K562 (cell line): ENCODE results near the gene VDR. TPM values are rescaled to one million over a fixed set of nuclear protein-coding genes. Genes with fewer than 3 reads are reported as not detected.

ENCODE experiments used
- ADNP ChIP-seq: fragments of 200-800 bp; sonication (Bioruptor generic); IDR thresholded peaks from 2 replicates; pipeline ENCODE4 v1.6.1; 2016; ENCODE audit warnings: missing genetic modification characterization, missing compliant biosample characterization
- CCNT2 ChIP-seq: IDR thresholded peaks from 2 replicates; pipeline ENCODE4 v1.6.1; 2011; ENCODE audit warnings: borderline replicate concordance, low read depth, mild to moderate bottlenecking, moderate library complexity, mixed read lengths, low read length; ENCODE audit not compliant: insufficient read length; ENCODE audit errors: extremely low read depth
- EZH2 ChIP-seq: IDR thresholded peaks from 2 replicates; pipeline ENCODE4 v1.6.1; 2012; ENCODE audit warnings: low read depth, mild to moderate bottlenecking, inconsistent platforms, low read length, borderline replicate concordance
- MAFF ChIP-seq: IDR thresholded peaks from 2 replicates; pipeline ENCODE4 v1.6.1; 2012; ENCODE audit warnings: low read length, improper control_type of control experiment
- MTA2 ChIP-seq: fragments of 450-650 bp; IDR thresholded peaks from 2 replicates; pipeline ENCODE4 v1.6.1; 2016; ENCODE audit warnings: low read depth
- SIN3A ChIP-seq, 2 experiments: fragments of 150-350 bp in 1 of 2; IDR thresholded peaks; 2 replicates each; pipeline ENCODE4 v1.6.1; 2011 to 2016; ENCODE audit warnings: borderline replicate concordance in 2 of 2, low read depth in 2 of 2, low read length in 2 of 2, mild to moderate bottlenecking in 2 of 2, moderate library complexity in 2 of 2; ENCODE audit not compliant: control insufficient read depth in 1 of 2
- TSC22D4 ChIP-seq: fragments of 450-650 bp; IDR thresholded peaks from 2 replicates; pipeline ENCODE4 v1.6.1; 2016; ENCODE audit warnings: missing genetic modification characterization, missing biosample characterization, control low read depth
- XRCC5 ChIP-seq: fragments of 200-400 bp; formaldehyde crosslinking; IDR thresholded peaks from 2 replicates; pipeline ENCODE4 v1.6.1; 2017; ENCODE audit warnings: low read depth, mild to moderate bottlenecking, low read length
- ZFX ChIP-seq: sonication (generic); formaldehyde crosslinking; IDR thresholded peaks from 2 replicates; pipeline ENCODE4 v1.8.0; 2022; ENCODE audit warnings: mild to moderate bottlenecking, missing genetic modification reagents, moderate library complexity
- ZNF324 ChIP-seq: fragments of 250-450 bp; sonication (Bioruptor Pico); IDR thresholded peaks from 2 replicates; pipeline ENCODE4 v1.4.0; 2020; ENCODE audit warnings: mild to moderate bottlenecking
- polyA plus RNA-seq, 8 experiments: library from polyadenylated mRNA; depleted of rRNA in 4 of 8; stranded (reverse) in 5 of 8; unstranded in 3 of 8; fragments of >200 nt; fragmentation: Nextera tagmentation in 2 of 8; fragmentation: Illumina TruSeq in 1 of 8; extraction: Ambion mirVana in 2 of 8; extraction: Trizol in 1 of 8; gene quantifications; 2 replicates each; pipeline versions ENCODE4 v1.2.1 to v1.2.3, GENCODE V29; 2011 to 2014; ENCODE audit warnings: inconsistent platforms in 1 of 8, missing spikeins in 1 of 8
- total RNA-seq, 7 experiments: library from RNA; depleted of rRNA in 6 of 7; stranded (reverse); fragments of >200 nt in 6 of 7; fragmentation: Illumina TruSeq in 2 of 7; extraction: Trizol in 2 of 7; gene quantifications; 2 replicates each; pipeline versions ENCODE4 v1.2.1 to v1.2.3, GENCODE V29; 2011 to 2021; ENCODE audit warnings: low replicate concordance in 1 of 7
- TF ChIP-seq, protein P1 (sequence below): sonication (generic); formaldehyde crosslinking; IDR thresholded peaks from 2 replicates; pipeline ENCODE4 v1.8.0; 2022; ENCODE audit warnings: mild to moderate bottlenecking, missing genetic modification reagents
- TF ChIP-seq, protein P2 (sequence below): sonication (generic); formaldehyde crosslinking; IDR thresholded peaks from 2 replicates; pipeline ENCODE4 v1.8.0; 2022; ENCODE audit warnings: mild to moderate bottlenecking, missing genetic modification reagents
- TF ChIP-seq, protein P3 (sequence below): fragments of 450-650 bp; IDR thresholded peaks from 2 replicates; pipeline ENCODE4 v1.6.1; 2016; ENCODE audit warnings: antibody characterized with exemption
- TF ChIP-seq, protein P4 (sequence below): fragments of 250-450 bp; sonication (Bioruptor Pico); IDR thresholded peaks from 2 replicates; pipeline ENCODE4 v1.5.0; 2020; ENCODE audit warnings: mild to moderate bottlenecking
- TF ChIP-seq, protein P5 (sequence below), 3 experiments: fragments of 200-800 bp in 1 of 3; sonication (Bioruptor generic) in 1 of 3; sonication (generic) in 1 of 3; formaldehyde crosslinking in 1 of 3; IDR thresholded peaks; 2 replicates each; pipeline versions ENCODE4 v1.6.1 to v1.8.0; 2016 to 2022; ENCODE audit warnings: mild to moderate bottlenecking in 2 of 3, missing compliant biosample characterization in 2 of 3, missing genetic modification characterization in 2 of 3, missing genetic modification reagents in 1 of 3

Gene VDR
- total and polyA plus RNA-seq, 9 of the 15 experiments (the other 6 are each of a cell fraction or from before 2014, with no cell fraction given) = 0.61 to 4.8 (median 2.0) TPM

- TF ChIP-seq, protein P1, sequence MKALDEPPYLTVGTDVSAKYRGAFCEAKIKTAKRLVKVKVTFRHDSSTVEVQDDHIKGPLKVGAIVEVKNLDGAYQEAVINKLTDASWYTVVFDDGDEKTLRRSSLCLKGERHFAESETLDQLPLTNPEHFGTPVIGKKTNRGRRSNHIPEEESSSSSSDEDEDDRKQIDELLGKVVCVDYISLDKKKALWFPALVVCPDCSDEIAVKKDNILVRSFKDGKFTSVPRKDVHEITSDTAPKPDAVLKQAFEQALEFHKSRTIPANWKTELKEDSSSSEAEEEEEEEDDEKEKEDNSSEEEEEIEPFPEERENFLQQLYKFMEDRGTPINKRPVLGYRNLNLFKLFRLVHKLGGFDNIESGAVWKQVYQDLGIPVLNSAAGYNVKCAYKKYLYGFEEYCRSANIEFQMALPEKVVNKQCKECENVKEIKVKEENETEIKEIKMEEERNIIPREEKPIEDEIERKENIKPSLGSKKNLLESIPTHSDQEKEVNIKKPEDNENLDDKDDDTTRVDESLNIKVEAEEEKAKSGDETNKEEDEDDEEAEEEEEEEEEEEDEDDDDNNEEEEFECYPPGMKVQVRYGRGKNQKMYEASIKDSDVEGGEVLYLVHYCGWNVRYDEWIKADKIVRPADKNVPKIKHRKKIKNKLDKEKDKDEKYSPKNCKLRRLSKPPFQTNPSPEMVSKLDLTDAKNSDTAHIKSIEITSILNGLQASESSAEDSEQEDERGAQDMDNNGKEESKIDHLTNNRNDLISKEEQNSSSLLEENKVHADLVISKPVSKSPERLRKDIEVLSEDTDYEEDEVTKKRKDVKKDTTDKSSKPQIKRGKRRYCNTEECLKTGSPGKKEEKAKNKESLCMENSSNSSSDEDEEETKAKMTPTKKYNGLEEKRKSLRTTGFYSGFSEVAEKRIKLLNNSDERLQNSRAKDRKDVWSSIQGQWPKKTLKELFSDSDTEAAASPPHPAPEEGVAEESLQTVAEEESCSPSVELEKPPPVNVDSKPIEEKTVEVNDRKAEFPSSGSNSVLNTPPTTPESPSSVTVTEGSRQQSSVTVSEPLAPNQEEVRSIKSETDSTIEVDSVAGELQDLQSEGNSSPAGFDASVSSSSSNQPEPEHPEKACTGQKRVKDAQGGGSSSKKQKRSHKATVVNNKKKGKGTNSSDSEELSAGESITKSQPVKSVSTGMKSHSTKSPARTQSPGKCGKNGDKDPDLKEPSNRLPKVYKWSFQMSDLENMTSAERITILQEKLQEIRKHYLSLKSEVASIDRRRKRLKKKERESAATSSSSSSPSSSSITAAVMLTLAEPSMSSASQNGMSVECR (CRISPR knock-in tag) = peak; percentile 64; the same call in 1 of the 2 replicates
- TF ChIP-seq, protein P2, sequence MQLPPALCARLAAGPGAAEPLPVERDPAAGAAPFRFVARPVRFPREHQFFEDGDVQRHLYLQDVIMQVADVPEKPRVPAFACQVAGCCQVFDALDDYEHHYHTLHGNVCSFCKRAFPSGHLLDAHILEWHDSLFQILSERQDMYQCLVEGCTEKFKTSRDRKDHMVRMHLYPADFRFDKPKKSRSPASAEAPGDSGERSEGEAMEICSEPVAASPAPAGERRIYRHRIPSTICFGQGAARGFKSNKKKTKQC (CRISPR knock-in tag) = 0 out of 2 replicates have a peak, but pooled peaks have one; percentile 64
- TF ChIP-seq MAFF = no peak
- TF ChIP-seq ZFX = peak; percentile 2; the same call in 1 of the 2 replicates
- TF ChIP-seq, protein P3, sequence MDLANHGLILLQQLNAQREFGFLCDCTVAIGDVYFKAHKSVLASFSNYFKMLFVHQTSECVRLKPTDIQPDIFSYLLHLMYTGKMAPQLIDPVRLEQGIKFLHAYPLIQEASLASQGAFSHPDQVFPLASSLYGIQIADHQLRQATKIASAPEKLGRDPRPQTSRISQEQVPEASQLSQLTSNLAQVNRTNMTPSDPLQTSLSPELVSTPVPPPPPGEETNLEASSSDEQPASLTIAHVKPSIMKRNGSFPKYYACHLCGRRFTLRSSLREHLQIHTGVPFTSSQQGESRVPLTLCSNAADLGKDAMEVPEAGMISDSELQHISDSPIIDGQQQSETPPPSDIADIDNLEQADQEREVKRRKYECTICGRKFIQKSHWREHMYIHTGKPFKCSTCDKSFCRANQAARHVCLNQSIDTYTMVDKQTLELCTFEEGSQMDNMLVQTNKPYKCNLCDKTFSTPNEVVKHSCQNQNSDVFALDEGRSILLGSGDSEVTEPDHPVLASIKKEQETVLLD = peak; percentile 61; the same call in 1 of the 2 replicates
- TF ChIP-seq SIN3A (IDR thresholded peaks at IDR 0.05; ENCODE audit: borderline replicate concordance in 2 of 2, control insufficient read depth in 1 of 2, low read depth in 2 of 2, low read length in 2 of 2) = peak in 1 of 2 experiments; percentile 48; a peak in 1 of 4 replicates
- TF ChIP-seq XRCC5 = no peak
- TF ChIP-seq EZH2 = no peak
- TF ChIP-seq ADNP (tag) = no peak
- TF ChIP-seq TSC22D4 (tag) = no peak
- TF ChIP-seq ZNF324 (CRISPR knock-in tag) = no peak
- peak; percentile 86 for TF ChIP-seq CCNT2
- TF ChIP-seq, protein P4, sequence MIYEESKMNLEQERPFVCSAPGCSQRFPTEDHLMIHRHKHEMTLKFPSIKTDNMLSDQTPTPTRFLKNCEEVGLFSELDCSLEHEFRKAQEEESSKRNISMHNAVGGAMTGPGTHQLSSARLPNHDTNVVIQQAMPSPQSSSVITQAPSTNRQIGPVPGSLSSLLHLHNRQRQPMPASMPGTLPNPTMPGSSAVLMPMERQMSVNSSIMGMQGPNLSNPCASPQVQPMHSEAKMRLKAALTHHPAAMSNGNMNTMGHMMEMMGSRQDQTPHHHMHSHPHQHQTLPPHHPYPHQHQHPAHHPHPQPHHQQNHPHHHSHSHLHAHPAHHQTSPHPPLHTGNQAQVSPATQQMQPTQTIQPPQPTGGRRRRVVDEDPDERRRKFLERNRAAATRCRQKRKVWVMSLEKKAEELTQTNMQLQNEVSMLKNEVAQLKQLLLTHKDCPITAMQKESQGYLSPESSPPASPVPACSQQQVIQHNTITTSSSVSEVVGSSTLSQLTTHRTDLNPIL (CRISPR knock-in tag) = no peak
- TF ChIP-seq MTA2 = no peak
- TF ChIP-seq, protein P5, sequence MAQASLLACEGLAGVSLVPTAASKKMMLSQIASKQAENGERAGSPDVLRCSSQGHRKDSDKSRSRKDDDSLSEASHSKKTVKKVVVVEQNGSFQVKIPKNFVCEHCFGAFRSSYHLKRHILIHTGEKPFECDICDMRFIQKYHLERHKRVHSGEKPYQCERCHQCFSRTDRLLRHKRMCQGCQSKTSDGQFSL (CRISPR knock-in tag; IDR thresholded peaks at IDR 0.05) = 0 out of 2 replicates have a peak, but pooled peaks have one; percentile 44
- TF ChIP-seq, protein P5 (tag; IDR thresholded peaks at IDR 0.05) = peak in 1 of 2 experiments; percentile 69; a peak in 2 of 4 replicates
Observed at GRCh38 chr12:47812797-47813510, 91.8 kb downstream of the VDR start (continued).
